GM23338 (cell line): ENCODE results near the gene DCUN1D2.

Source experiments
- CREB1 ChIP-seq: fragments of 250-450 bp; sonication (Bioruptor Pico); IDR thresholded peaks from 2 replicates; pipeline ENCODE4 v1.5.0; 2020; ENCODE audit warnings: low read depth, mild to moderate bottlenecking, moderate library complexity
- EZH2 ChIP-seq: fragments of 200-600 bp; sonication (generic); IDR thresholded peaks from one replicate; pipeline ENCODE4 v1.8.0; 2017; ENCODE audit warnings: antibody characterized with exemption, mild to moderate bottlenecking, low read depth; ENCODE audit not compliant: unreplicated experiment
- EZH2phosphoT487 ChIP-seq: fragments of 200-600 bp; sonication (generic); IDR thresholded peaks from one replicate; pipeline ENCODE4 v1.8.1; 2018; ENCODE audit warnings: antibody characterized with exemption; ENCODE audit not compliant: unreplicated experiment
- JUNB ChIP-seq: IDR thresholded peaks from one replicate; pipeline ENCODE4 v1.6.1; 2016; ENCODE audit warnings: antibody characterized with exemption; ENCODE audit not compliant: unreplicated experiment
- NANOG ChIP-seq: IDR thresholded peaks from 2 replicates; pipeline ENCODE4 v1.6.1; 2016; ENCODE audit warnings: antibody characterized with exemption, borderline replicate concordance
- POLR2AphosphoS5 ChIP-seq: IDR thresholded peaks from 2 replicates; pipeline ENCODE4 v1.6.1; 2016; ENCODE audit warnings: antibody characterized with exemption, low read depth
- ZNF114 ChIP-seq: fragments of 250-450 bp; sonication (Bioruptor Pico); IDR thresholded peaks from 2 replicates; pipeline ENCODE4 v1.5.0; 2020; ENCODE audit warnings: mild to moderate bottlenecking, moderate library complexity
- ZNF331 ChIP-seq: fragments of 250-450 bp; sonication (Bioruptor Pico); IDR thresholded peaks from 2 replicates; pipeline ENCODE4 v1.5.0; 2020; ENCODE audit warnings: low read depth, mild to moderate bottlenecking, moderate library complexity
- TF ChIP-seq, protein P1 (sequence below), 2 experiments: fragments of 200-600 bp in 1 of 2; sonication (generic) in 1 of 2; conservative IDR thresholded peaks; 2 replicates each; pipeline versions ENCODE4 v1.5.1 to v1.6.1; 2016 to 2017; ENCODE audit warnings: antibody characterized with exemption in 2 of 2, low read depth in 2 of 2, mild to moderate bottlenecking in 2 of 2, moderate library complexity in 1 of 2
- TF ChIP-seq, protein P2 (sequence below): IDR thresholded peaks from one replicate; pipeline ENCODE4 v1.6.1; 2018; ENCODE audit warnings: antibody characterized with exemption; ENCODE audit not compliant: unreplicated experiment
- TF ChIP-seq, protein P3 (sequence below): IDR thresholded peaks from 2 replicates; pipeline ENCODE4 v1.6.1; 2016; ENCODE audit warnings: antibody characterized with exemption

DNA sequence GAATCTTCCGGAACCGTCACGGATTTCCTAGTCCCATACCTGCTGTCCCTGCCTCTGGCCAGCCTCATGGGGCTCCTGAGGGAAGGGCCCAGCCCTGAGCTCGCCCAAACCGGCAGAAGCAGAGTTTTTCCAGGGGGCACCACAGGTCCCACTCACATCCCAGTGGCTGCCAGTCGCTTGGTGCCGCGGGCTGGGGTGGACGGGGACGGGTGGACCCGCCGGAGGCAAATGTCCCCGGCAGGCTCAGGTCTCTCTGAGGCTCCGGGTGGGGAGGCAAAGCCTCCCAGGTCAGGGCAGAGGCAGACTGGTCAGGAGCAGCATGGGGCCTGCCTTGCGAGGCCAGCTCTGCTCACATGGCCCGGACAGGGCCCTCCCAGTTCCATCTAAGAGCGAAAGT, 62.0 kb downstream of the DCUN1D2 start:
- TF ChIP-seq, protein P1, sequence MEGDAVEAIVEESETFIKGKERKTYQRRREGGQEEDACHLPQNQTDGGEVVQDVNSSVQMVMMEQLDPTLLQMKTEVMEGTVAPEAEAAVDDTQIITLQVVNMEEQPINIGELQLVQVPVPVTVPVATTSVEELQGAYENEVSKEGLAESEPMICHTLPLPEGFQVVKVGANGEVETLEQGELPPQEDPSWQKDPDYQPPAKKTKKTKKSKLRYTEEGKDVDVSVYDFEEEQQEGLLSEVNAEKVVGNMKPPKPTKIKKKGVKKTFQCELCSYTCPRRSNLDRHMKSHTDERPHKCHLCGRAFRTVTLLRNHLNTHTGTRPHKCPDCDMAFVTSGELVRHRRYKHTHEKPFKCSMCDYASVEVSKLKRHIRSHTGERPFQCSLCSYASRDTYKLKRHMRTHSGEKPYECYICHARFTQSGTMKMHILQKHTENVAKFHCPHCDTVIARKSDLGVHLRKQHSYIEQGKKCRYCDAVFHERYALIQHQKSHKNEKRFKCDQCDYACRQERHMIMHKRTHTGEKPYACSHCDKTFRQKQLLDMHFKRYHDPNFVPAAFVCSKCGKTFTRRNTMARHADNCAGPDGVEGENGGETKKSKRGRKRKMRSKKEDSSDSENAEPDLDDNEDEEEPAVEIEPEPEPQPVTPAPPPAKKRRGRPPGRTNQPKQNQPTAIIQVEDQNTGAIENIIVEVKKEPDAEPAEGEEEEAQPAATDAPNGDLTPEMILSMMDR (conservative IDR thresholded peaks at IDR 0.05; ENCODE audit: low read depth in 2 of 2), result no peak
- TF ChIP-seq EZH2 (no peak), EZH2phosphoT487 (no peak), POLR2AphosphoS5 (no peak), ZNF331 (CRISPR knock-in tag) (no peak), JUNB (no peak), CREB1 (CRISPR knock-in tag) (no peak), NANOG (no peak), ZNF114 (CRISPR knock-in tag) (no peak)
- TF ChIP-seq, protein P2, sequence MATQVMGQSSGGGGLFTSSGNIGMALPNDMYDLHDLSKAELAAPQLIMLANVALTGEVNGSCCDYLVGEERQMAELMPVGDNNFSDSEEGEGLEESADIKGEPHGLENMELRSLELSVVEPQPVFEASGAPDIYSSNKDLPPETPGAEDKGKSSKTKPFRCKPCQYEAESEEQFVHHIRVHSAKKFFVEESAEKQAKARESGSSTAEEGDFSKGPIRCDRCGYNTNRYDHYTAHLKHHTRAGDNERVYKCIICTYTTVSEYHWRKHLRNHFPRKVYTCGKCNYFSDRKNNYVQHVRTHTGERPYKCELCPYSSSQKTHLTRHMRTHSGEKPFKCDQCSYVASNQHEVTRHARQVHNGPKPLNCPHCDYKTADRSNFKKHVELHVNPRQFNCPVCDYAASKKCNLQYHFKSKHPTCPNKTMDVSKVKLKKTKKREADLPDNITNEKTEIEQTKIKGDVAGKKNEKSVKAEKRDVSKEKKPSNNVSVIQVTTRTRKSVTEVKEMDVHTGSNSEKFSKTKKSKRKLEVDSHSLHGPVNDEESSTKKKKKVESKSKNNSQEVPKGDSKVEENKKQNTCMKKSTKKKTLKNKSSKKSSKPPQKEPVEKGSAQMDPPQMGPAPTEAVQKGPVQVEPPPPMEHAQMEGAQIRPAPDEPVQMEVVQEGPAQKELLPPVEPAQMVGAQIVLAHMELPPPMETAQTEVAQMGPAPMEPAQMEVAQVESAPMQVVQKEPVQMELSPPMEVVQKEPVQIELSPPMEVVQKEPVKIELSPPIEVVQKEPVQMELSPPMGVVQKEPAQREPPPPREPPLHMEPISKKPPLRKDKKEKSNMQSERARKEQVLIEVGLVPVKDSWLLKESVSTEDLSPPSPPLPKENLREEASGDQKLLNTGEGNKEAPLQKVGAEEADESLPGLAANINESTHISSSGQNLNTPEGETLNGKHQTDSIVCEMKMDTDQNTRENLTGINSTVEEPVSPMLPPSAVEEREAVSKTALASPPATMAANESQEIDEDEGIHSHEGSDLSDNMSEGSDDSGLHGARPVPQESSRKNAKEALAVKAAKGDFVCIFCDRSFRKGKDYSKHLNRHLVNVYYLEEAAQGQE, result no peak
- TF ChIP-seq, protein P3, sequence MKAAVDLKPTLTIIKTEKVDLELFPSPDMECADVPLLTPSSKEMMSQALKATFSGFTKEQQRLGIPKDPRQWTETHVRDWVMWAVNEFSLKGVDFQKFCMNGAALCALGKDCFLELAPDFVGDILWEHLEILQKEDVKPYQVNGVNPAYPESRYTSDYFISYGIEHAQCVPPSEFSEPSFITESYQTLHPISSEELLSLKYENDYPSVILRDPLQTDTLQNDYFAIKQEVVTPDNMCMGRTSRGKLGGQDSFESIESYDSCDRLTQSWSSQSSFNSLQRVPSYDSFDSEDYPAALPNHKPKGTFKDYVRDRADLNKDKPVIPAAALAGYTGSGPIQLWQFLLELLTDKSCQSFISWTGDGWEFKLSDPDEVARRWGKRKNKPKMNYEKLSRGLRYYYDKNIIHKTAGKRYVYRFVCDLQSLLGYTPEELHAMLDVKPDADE, result no peak
